CD4-positive, alpha-beta T cell treated with Interleukin-6 at 100 ng/mL for 8 hours (primary cell): Measurements from ENCODE around the gene NPY4R2.
"Not testable (repeated sequence)": the region's sequence is repeated elsewhere in the genome, so short reads cannot be mapped to it uniquely, and the experiment has no call there.

Experiments used
- DNase-seq: peaks from one replicate; pipeline ENCODE4 v3.0.0-alpha.2; 2020; ENCODE audit warnings: mixed read lengths, low spot score

The NPY4R2 gene

GRCh38 chr10:47918475-47918874 is at the start of gene NPY4R2:
TSS of gene NPY4R2 (plus strand) at chr10:47918662. CDS start at chr10:47921988, 3,326 bp downstream.
- not testable (repeated sequence) for DNase-seq

DNA sequence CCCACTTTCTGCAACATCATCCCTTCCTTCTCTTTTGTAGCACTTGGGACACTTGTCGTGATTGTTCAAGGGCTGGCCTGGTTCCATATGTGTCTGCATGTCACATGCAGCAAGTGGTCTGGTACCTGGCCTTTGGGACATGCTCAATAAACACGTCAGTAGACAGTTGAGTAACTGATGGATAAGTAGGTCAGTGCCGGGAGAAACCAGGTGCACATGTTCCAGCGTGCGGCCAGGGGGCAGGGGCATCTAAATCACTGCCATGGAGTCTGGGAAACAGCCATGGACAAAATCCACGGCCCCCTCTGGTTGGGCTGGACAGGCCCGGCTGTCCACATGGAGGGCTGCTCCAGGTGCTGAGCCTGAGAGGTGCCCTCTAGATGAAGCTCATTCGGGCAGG is 47.6 kb upstream of the NPY4R2 start:
- not testable (repeated sequence) for DNase-seq

GRCh38 chr10:47871485-47872180 is 46.8 kb upstream of the NPY4R2 start:
- not testable (repeated sequence) for DNase-seq

GRCh38 chr10:47872236-47872635 is 46.2 kb upstream of the NPY4R2 start:
- not testable (repeated sequence) for DNase-seq

DNA sequence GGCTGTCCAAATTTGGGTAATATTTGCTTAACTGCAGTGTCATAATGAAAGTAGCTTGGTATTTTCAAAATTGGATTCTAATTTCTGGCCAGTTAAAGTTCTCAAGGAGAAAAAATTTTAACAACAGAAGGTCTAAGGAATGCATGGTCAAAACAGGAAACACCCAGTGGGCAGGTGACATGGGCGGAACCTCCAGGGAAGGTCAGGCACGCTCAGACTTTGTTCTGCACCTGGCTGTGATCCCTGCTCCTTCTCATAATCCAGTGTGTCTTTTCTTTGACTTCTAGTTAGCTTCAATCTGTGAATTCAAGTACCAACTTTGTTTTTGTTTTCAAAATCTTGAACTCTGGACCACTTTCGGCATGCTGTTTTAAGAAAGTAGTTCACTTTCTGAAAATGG is 34.2 kb upstream of the NPY4R2 start:
- DNase-seq = not testable (repeated sequence)

GRCh38 chr10:47884934-47885333 is 33.5 kb upstream of the NPY4R2 start:
- not testable (repeated sequence) for DNase-seq

- DNase-seq = not testable (repeated sequence)
Measured at GRCh38 chr10:47886356-47886755, 32.1 kb upstream of the NPY4R2 start.

DNA sequence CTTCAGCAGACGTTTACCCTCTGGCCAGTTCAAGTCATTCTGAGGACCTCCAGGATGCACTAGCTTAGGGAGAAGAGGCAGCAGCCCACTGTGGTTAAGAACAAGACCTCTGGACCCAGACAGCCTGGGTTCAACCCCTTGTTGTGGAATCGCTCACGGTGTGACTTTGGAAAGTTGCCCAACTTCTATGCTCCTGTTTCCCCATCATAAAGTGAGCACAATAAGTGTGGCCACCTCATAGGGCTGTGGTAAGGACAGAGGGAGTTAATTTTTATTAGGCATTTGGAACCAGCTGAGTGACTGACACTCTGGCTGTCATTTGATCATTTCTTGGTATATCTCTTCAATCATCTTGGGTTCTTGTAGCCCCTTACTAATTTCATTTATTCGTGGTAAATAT is 31.6 kb upstream of the NPY4R2 start:
- DNase-seq = not testable (repeated sequence)

DNA sequence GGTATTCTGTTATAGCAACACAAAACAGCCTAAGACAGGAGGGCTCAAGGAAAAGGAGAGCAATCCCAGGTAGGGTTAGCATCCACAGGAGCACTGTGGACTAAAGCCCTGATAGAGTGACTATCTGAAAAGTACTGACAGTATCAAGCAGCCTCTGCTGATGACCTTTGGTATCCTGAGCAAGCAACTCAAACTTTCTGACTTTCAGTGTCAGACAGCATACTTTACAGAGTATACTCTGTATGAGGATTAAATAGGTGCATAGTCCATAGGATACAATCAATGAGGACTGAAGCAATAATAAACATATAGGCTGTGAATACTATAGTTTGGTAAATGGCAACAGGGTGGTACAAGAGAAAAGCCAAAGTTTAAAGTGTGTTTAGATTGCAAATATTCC is 27.7 kb upstream of the NPY4R2 start:
- DNase-seq = not testable (repeated sequence)

GRCh38 chr10:47892494-47893261 is 25.8 kb upstream of the NPY4R2 start:
- not testable (repeated sequence) for DNase-seq

DNA sequence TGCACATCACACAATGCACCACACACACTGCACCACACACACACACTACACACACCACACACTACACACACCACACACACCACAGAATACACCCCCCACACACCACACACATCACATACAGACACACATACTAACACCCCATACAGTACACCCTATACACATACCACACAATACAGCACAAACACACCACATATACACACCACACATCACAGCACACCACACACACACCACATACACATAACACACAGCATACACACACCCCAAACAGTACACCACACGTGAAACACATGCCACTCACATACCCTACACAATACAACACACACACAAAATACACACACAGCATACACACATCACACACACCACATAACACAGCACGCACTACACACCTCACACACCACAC is 23.9 kb upstream of the NPY4R2 start:
- DNase-seq = not testable (repeated sequence)

- DNase-seq = not testable (repeated sequence)
Measured at GRCh38 chr10:47897813-47898212, 20.6 kb upstream of the NPY4R2 start.

GRCh38 chr10:47909333-47909732 is 9.1 kb upstream of the NPY4R2 start:
- DNase-seq = not testable (repeated sequence)

GRCh38 chr10:47910486-47910885 is 8.0 kb upstream of the NPY4R2 start:
- not testable (repeated sequence) for DNase-seq

GRCh38 chr10:47914052-47914451 is 4.4 kb upstream of the NPY4R2 start:
- DNase-seq = not testable (repeated sequence)

DNA sequence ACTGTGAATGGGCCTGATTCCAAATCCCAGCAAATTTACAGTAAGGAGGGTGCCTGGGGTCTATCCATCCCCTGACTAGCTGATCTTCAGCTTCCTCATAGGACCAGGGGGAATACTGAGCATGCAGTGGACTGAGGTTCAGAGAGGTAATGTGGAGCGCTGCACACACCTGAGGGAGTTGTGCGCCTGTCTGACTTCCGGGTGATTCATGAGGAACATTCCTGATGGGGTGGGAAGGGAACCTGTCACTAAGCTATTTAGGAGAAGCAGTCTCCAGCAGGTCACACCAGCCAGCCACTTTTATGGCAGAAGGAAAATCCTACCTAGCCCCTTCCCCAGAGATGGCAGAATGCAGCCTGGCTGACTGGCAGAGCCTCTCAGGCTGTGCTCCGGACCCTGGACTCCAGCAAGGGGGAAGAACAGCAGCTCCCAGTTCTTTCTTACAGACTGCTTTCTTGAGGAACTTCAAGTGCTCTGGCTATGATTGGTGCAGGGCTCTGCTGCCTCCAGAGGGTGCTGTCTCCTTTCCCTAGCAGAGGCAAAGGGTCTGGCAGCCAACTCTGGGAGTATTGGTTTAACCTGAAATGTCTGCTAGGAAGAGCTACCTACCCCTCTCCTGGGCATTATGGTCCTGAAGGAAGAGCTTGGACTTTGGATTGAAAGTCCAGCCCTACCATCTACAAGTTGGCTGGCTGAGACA is 2.5 kb upstream of the NPY4R2 start:
- DNase-seq = not testable (repeated sequence)

- DNase-seq = not testable (repeated sequence)
Measured at GRCh38 chr10:47920610-47921009, 2.1 kb downstream of the NPY4R2 start.

GRCh38 chr10:47922503-47922902 is 4.0 kb downstream of the NPY4R2 start:
- not testable (repeated sequence) for DNase-seq

DNA sequence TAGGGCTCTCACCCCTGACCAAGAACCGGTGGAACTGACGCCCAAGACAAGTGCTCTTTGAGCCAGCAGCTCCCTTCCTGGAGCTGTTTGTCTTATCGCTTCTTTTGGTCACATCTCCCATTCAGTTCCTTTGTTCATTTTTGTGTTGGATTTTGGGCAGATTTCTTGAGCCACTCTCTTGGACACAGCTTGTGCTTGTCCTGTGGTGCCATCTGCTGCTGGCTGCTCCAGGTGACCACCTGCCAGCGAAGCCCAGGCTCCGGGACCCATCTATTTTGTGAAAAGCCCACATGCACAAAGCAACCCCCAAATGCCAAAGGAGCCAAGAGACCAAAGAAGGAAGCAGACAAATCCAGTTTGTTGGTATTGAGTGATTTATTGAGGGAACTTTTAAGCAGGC is 6.2 kb downstream of the NPY4R2 start:
- DNase-seq = not testable (repeated sequence)

- not testable (repeated sequence) for DNase-seq
Measured at GRCh38 chr10:47927147-47927916, 8.9 kb downstream of the NPY4R2 start.

- not testable (repeated sequence) for DNase-seq
Measured at GRCh38 chr10:47928225-47928624, 9.8 kb downstream of the NPY4R2 start.

DNA sequence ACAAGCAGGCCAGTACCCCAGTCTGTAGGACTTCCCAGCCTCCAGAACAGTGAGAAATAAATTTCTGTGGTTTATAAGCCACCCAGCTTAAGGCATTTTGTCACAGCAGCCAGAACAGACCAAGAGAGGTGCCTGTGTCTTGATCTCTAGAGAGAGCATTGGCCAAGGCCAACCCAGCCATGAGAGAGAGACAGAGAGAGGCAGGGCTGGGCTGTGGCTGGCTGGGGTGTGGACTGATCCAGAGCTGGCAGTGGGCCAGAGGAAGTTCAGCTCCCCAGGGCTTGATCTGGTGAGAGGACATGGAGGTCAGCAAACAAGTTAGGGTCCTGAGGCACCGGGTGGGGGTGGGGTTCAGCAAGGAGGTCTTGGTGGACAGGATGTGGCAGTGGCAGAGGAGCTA is 14.4 kb downstream of the NPY4R2 start:
- DNase-seq = not testable (repeated sequence)
